NCI-H128 (cell line): Measurements from ENCODE around the gene ARHGAP15.

Experiments used
- DNase-seq: peaks from one replicate; lab custom pipeline; 2025; ENCODE audit not compliant: unreplicated experiment; lab: John Stamatoyannopoulos, UW

The ARHGAP15 gene

GRCh38 chr2:143740431-143740830 lies 611.2 kb downstream of the ARHGAP15 start:
- DNase-seq: no peak

GRCh38 chr2:143741205-143741604 lies 612.0 kb downstream of the ARHGAP15 start:
- DNase-seq: no peak

GRCh38 chr2:143742581-143742980 lies 613.4 kb downstream of the ARHGAP15 start:
- DNase-seq: no peak

DNA sequence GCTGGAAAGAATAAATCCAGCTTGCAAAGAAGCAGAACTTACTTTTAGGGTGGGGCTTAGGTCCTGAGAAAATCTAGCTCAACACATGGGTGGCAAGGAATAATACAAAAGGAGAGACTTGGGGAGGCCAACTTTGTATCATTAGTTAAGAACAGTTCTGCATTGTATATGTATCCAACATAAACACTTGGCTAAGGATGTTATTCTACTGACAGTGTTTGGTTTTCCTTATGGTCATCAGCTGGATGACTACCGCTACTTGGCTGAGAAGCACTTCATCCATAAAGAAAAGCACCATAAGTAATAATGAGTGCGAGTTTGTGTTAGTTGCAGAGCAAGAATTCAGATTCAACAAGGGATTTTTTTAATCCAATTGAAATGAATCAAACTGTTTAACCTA lies 614.9 kb downstream of the ARHGAP15 start:
- DNase-seq: no peak

DNA sequence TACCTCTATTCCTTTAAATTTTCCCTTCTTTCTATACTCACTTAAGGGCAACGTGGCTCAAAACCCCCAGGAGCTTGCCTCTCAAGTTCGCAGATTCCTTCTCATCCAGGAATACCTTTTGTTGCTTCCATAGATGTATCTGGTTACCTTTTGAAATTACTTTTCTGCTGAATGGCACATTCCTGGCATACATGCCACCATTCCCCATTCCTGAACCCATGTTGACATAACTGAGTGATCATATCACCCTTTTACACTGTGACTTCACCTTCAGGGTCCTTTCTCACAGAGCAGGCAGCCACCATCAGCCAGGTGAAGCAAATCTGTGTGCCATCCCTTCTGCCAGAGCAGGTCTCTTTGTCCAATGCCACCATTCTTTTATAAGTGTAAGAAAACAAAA lies 615.8 kb downstream of the ARHGAP15 start:
- no peak for DNase-seq

GRCh38 chr2:143754742-143755141 lies 625.5 kb downstream of the ARHGAP15 start:
- no peak for DNase-seq

DNA sequence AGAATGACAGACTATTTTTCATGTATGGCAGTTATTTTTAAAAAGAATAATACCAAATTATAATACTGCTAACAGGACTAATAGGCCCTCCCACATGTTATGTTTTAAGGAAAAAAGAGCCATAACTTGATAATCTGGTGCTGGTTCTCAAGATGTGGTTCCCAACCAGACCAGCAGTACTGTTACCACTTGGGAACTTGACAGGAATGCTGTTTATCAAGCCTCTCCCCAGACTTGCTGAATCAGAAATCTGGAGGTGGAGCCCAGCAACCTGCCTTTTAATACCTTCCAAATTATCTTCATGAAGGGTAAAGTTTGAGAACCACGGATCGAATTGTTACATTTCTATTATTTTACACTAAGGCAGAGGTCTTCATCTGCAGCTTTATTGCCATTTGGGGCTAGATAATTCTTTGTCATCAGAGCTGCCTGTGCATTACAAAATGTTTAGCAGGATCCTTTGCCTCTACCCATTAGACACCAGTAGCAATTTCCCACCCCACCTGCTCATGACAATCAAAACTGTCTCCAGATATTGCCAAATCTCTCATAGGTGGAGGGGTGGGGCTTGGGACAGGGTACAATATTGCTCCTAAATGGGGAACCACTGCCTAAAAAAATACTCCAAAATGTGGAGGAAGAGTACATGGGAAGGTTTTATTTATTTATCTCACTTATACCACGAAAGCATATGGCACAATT lies 629.6 kb downstream of the ARHGAP15 start:
- no peak for DNase-seq

DNA sequence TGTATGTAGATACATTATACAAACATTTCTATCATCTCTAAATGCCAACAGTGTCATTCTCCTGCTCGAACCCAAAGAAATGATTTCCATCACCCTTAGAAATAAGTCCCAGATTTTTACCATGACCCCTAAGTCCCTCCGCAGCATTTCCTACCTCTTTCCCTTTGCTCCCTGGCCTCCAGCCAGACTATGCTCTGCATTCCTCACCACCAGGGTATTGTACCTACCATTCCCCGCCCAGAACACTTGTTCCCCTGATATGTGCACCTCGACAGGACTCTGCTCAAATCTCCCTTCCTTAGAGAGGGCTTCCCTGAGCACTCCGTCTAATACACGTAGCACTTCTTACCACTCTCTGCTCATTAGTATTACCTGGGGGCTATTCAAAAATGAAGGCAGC lies 630.2 kb downstream of the ARHGAP15 start:
- DNase-seq: no peak

GRCh38 chr2:143762176-143762928 lies 633.1 kb downstream of the ARHGAP15 start:
- no peak for DNase-seq

GRCh38 chr2:143764261-143764660 lies 635.0 kb downstream of the ARHGAP15 start:
- no peak for DNase-seq

DNA sequence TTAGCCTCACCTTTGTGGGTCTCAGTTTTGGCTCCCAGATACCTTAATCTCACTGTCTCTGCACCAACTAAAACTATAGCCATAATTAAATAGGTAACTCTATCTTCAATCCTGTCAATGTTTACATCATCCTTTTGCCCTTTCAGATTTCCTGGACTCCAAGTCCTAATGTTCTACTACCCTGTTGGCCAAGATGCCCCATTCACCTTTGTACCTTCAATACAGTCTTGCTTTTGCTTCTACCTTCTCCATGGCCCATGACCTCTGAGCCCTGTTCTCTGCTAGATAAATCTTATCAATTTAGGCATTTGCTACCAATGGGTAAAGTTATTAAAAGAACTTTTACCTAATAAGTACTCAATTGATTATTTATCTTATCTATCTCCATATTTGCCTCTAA lies 635.5 kb downstream of the ARHGAP15 start:
- no peak for DNase-seq

DNA sequence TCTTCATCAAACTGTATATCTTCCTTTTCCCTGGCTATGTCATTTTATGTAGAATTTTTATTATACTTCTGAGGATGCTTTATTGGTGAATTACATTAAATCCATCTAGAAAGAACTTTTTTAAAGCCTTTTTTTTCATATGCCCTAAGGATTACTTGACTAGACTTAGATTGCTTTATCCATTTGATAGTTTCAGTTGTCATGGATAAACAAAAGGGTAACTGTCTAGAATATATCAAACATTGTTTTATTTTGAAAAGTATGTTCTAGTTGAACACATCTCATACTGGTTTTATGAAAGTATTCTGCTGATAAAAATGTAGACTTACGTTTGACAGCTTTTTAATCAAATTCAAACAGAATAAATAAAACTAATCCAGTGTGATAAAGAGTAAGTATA lies 639.8 kb downstream of the ARHGAP15 start:
- no peak for DNase-seq

DNA sequence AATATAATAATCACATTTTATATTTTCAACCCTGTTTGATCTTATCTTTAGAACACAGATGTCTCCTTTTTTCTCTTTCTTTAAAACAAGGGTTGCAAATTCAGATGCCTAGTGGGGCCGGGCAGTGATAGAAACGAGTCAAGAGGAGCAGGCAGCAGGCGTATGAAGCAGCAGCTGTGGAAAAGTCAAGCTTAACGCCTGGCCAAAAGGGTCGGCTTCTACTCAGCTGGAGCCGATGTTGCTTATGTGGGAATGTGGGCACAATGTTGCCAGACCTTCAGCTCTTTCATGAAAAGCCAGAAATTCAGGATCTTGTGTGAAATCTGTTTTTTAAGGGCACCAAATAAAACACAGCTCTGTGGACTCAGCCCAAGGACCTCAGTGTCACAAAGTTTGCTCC lies 642.7 kb downstream of the ARHGAP15 start:
- DNase-seq: no peak

DNA sequence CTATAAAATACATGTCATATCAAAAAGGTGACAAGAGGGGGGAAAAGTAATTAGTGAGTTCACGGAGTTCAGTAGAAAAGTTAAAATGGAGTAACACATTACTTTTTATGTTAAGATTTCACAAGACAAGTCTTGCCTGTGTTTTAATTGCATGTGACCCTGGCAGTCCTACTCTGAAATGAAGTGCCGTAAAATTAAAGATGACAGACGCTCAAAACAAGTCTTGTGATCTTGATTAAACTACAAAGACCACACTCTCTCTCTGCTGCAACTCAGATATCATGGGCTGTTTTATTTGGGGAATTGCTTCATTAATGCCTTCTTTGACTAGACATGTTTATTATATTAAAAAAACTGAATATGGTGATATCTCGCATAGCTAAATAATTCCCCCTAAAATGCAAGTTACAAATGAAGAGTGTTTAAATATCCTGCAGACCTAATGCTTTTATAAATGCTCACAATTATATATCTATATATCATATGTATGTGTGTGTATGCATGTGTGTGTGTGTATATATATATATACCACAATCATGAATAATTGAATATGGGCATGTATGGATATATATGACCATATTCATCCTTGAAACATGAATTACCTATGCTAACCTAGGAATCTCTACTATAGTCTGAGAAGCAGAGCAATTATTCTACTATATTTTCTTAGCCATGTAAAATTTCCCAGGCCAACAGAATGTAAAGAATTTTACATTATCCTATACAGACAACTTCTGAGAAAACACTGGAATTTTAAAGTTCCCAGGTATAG lies 647.5 kb downstream of the ARHGAP15 start:
- DNase-seq: no peak

GRCh38 chr2:143779021-143779420 lies 649.8 kb downstream of the ARHGAP15 start:
- no peak for DNase-seq

DNA sequence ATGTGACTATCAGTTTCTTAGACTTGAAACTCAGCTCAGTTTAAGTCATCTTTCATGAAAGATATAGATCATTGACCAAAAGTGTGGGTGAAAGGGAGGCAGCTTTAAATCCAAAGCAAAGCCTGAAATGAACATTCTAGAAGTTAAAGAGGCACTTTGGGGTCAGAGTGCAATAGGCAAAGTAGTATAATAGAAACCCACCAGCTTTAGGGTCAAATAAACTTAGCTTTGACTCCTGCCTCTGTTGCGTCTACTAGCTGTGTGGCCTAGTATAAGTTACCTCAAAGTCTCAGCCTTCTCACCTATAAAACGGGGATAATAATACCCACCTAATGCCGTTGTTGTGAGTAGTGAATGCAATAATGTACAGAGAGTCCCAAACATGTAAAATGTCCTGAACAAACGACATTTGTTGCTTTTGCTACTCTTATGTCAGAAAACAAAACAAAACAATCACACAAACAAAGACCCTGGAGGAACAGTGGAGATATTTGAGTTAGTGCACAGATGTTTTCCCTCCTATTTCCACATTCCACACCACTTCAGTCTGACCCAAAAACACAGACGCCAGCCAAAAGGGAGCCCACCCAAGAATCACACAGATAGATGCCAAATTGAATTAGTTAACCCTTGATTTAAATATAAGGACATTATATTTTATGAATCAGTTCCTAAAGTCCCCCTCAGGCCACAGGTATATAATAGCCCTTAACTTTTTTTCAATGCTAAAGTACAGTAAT lies 657.0 kb downstream of the ARHGAP15 start:
- DNase-seq: no peak

DNA sequence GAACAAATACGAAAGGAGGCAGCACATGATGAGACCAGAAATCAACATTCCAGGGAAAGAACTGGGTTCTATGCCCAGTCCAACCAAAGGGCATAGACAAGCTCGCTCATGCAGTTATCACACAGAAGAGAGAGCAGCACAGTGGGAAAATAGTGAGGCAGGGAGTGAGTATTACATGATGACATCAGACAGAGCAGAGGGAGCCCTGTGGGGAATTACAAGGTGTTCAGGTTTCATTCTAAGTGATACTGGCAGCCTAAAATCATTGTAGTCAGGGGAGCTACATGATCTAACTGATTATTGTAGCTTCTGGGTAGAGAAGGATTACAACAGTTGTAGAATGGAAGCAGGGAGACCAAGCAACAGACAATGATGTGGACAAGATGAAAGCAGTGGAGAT lies 658.5 kb downstream of the ARHGAP15 start:
- no peak for DNase-seq

GRCh38 chr2:143792602-143793001 lies 663.4 kb downstream of the ARHGAP15 start:
- no peak for DNase-seq

- DNase-seq: no peak
Measured at GRCh38 chr2:143793381-143793780, 664.2 kb downstream of the ARHGAP15 start.

DNA sequence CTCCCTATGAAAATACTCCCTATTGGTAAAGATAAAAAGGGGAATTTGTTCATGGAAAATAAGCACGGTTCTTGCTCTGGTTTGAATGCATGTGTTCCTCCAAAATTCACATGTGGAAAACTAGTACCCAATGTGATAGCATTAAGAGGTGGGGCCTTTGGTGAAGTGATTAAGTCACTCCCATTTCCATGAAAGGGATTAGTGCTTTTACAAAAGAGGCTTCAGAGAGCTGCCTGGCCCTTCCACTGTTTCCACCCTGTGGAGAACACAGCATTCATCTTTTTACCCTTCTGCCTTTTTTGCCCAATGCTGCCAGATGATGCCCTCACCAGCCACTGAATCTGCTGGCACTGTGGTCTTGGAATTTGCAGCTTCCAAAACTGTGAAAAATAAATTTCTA lies 666.8 kb downstream of the ARHGAP15 start:
- no peak for DNase-seq

- DNase-seq: no peak
Measured at GRCh38 chr2:143801561-143801960, 672.3 kb downstream of the ARHGAP15 start.
